ENCODE results near the gene TPST1.
"Not testable (repeated sequence)": the region's sequence is repeated elsewhere in the genome, so short reads cannot be mapped to it uniquely, and the experiment has no call there.

The TPST1 gene

DNA sequence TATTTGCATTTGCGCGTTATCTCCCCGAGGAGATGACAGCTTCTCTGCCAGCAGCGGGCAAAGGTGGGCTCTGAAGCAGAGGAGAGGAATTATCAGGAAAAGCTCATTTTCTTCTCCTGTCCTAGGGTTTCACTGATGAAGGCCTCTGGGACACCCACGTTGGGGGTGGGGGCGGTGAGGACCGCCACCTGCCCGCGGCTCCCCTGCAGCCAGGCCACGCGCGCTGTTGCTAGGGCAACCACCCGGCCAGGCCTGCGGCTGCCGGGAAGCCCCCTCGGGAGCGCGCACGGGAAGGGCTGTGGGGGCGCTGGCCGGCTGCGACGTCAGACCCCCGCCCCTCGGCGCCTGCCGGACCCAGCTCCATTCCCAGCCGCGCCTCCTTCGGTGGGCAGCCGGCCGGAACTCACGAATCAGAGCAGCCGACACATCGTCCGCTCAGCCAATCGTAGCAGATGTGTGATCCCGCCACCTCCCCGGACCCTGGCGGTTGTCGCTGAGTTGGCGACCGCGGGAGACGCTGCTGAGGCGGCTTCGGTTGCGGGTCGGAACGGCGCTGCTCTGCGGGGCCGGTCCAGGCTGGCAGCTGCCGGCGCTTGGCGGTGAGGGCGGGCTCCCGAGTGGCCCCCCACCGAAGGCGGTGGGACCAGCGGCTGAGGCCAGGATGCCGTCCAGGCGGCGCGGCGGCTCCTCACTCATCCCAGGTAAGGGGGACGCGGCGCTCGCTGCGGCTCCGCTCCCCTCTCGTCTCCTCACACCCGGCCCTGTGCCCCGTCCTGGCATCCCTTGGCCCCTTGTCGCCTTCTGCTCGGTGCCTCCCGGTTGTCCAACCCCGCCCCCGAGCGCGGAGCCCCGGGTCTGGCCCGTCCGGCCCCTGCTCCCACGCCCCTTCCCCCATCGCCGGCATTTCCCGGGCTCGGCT, at the start of gene TPST1:
TPST1 (plus strand) TSS at position 513 of the 919 bp plus-strand sequence. CDS start 35,092 bp downstream, outside the sequence.
- DNase-seq (ENCODE audit: low spot score): peak; percentile 94

DNA sequence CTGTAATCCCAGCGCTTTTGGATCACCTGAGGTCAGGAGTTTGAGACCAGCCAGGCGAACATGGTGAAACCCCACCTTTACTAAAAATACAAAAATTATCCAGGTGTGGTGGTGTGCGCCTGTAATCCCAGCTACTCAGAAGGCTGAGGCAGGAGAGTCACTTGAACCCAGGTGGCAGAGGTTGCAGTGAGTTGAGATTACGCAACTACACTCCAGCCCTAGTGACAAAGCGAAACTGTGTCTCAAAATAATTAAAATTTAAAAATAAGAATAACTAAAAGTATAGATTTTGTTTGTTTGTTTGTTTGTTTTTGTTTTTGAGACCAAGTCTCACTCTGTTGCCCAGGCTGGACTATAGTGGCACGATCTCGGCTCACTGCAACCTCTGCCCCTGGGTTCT, 49.1 kb upstream of the TPST1 start:
- not testable (repeated sequence) for DNase-seq (ENCODE audit: low spot score)

GRCh38 chr7:66157060-66157459, 48.1 kb upstream of the TPST1 start:
- DNase-seq (ENCODE audit: low spot score): no peak

DNA sequence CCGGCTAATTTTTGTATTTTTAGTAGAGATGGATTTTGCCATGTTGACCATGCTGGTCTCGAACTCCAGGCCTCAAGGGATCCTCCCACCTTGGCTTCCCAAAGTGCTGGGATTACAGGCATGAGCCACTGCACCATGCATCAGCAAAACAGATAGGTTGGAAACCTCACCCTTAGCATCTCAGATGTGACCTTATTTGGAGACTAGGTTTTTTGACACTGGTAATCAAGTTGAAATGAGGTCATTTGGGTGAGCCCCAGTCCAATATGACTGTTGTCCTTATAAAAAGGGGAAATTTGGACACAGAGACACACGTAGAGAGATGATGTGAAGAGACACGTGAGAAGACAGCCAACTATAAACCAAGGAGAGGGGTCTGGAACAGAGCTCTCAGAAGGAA, 42.5 kb upstream of the TPST1 start:
- no peak for DNase-seq (ENCODE audit: low spot score)

GRCh38 chr7:66163186-66163610, 41.9 kb upstream of the TPST1 start:
- DNase-seq (ENCODE audit: low spot score): no peak

DNA sequence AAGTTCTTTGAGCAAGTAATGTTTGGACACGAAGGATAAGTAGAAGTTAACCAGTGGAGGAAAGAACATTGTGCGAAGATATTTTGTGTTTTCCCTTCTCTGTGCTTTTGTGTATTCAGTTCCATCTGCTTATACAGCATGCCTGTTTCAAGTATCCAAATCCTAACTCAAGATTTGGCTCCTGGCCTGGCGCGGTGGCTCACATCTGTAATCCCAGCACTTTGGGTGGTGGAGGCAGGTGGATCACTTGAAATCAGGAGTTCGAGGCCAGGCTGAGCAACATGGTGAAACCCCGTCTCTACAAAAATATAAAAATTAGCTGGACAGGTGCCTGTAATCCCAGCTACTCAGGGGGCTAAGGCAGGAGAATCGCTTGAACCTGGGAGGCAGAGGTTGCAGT, 40.8 kb upstream of the TPST1 start:
- no peak for DNase-seq (ENCODE audit: low spot score)

GRCh38 chr7:66167773-66168387, 37.3 kb upstream of the TPST1 start:
- DNase-seq (ENCODE audit: low spot score): no peak

DNA sequence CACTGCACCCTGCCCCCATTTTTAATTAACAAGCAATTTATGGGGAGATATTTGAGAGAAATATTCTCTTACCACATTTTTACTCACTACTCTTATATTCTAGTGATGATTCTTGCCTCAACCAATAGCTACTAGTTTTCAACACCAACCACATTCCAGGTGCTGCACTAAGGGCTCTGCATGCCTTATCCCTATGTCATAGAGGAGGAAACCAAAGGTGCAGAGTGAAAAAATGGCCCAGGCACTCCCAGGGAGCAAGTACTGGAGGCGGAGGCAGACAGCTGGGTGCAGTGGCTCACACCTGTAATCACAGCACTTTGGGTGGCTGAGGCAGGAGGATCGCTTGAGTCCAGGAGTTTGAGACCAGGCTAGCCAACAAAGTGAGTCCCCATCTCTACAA, 35.5 kb upstream of the TPST1 start:
- no peak for DNase-seq (ENCODE audit: low spot score)

GRCh38 chr7:66170309-66171231, 34.6 kb upstream of the TPST1 start:
- no peak for DNase-seq (ENCODE audit: low spot score)

DNA sequence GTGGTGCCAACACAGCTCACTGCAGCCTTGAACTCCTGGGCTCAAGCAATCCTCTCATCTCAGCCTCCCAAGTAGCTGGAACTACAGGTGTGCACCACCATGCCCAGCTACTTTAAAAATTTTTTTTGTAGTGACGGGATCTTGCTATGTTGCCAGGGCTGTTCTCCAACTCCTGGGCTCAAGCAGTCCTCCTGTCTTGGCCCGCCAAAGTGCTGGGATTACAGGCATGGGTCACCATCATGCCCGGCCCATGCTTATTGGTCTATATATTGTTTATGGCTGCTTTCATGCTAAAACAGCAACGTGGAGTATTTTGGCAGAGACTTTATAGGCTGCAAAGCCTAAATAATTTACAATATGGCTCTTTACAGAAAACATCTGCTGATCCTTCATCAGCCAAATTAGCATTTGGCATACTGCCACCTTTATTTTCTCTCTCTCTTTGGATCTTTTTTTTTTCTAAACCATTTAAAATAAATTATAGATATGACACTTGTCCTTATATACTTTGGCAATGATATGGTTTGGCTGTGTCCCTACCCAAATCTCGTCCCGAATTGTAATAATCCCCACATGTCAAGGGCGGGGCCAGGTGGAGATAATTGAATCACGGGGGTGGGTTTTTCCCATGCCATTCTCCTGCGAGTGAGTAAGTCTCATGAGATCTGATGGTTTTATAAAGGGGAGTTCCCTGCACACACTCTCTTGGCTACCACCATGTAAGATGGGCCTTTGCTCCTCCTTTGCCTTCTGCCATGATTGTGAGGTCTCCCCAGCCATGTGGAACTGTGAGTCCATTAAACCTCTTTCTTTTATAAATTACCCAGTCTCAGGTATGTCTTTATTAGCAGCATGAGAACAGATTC, 32.4 kb upstream of the TPST1 start:
- DNase-seq (ENCODE audit: low spot score): not testable (repeated sequence)

DNA sequence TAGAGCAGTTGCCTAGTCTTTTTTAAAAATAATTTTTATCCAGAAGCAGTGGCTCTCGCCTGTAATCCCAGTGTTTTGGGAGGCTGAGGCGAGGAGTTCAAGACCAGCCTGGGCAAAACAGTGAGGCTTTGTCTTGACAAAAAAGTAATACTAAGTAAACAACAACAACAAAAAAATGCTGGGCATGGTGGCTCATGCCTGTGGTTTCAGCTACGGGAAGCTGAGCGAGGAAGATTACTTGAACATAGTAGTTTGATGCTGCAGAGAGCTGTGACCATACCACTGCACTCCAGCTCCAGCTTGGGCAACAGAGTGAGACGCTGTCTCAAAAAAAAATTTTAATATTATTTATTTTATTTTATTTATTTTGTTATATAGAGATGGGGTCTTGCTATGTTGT, 31.3 kb upstream of the TPST1 start:
- no peak for DNase-seq (ENCODE audit: low spot score)

- not testable (repeated sequence) for DNase-seq (ENCODE audit: low spot score)
Measured at GRCh38 chr7:66175006-66175405, 30.1 kb upstream of the TPST1 start.

DNA sequence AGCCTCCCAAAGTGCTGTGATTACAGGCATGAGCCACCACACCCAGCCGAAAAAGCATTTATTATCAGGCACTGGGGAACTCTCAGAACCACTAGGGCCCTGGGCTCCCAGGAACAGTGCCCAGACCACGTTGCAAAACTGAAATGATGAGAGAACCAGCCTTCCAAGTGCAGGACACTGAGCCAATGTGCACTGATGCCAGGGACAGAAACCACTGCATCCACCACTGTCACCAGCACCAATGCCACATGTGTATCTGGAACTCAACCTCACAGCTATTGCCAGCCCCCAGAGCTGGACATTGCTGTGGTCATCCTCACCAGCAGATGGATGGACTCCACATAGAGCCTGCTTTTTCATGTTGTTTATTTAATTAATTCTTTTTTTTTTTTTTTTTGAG, 28.2 kb upstream of the TPST1 start:
- no peak for DNase-seq (ENCODE audit: low spot score)

DNA sequence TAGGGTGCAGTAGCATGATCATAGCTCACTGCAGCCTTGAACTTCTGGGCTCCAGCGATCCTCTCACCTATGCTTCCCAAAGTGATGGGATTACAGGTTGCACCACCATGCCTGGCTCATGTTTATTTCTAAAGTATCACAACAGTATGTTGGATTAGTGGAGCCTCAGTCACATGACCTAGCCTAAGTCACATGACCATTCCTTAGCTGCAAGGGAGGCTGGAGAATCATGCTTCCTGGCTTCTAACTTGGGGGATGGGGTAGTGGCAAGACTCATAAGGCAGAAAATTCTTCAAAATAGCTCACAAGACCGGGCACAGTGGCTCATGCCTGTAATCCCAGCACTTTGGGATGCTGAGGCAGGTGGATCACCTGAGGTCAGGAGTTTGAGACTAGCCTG, 26.9 kb upstream of the TPST1 start:
- DNase-seq (ENCODE audit: low spot score): no peak

GRCh38 chr7:66181329-66181728, 23.8 kb upstream of the TPST1 start:
- DNase-seq (ENCODE audit: low spot score): no peak

- DNase-seq (ENCODE audit: low spot score): no peak
Measured at GRCh38 chr7:66181845-66182244, 23.3 kb upstream of the TPST1 start.

DNA sequence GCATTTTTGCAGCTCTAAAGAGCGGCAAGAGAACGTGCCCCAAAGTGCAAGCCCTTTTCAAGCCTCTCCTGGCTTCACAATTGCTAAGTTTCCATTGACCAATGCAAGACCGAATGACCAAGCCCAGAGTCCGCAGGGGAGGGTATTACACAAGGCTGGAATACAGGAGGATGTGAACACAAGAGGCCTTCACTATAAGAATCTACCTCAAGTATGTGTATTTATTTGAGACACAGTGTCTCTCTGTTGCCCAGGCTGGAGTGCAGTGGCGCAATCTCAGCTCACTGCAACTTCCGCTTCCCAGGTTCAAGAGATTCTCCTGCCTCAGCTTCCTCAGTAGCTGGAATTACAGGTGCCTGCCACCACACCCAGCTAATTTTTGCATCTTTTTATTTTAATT, 22.2 kb upstream of the TPST1 start:
- DNase-seq (ENCODE audit: low spot score): no peak

GRCh38 chr7:66183700-66184099, 21.4 kb upstream of the TPST1 start:
- DNase-seq (ENCODE audit: low spot score): no peak

- no peak for DNase-seq (ENCODE audit: low spot score)
Measured at GRCh38 chr7:66185680-66186187, 19.4 kb upstream of the TPST1 start.

GRCh38 chr7:66186991-66187390, 18.1 kb upstream of the TPST1 start:
- DNase-seq (ENCODE audit: low spot score): no peak

DNA sequence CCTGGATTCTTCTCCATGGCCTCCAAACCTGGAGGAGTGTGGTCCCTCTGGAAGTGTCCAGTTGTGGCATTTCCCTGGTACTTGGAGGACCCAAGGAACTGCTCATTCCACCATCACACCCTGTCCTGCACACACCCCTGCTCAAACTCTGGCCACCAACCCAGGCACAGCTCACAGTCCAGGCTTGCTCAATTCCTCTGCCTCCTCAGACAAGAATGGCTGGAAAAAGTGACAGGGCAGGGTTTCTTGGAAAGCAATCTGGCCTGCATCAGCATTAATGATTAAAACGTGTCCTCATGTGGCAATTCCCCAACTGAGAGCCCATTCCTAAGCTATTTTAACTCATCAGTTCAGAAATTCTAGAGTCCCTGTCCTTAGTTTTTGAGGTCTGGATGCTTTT, 17.2 kb upstream of the TPST1 start:
- DNase-seq (ENCODE audit: low spot score): no peak
